Neutrophil (primary cell): ENCODE results near the gene PLXND1.

Experiments
- H3K27ac ChIP-seq: fragments of 200-600 bp; sonication (generic); 2 replicates; pipeline ENCODE4 v1.5.1; 2016; ENCODE audit warnings: mild to moderate bottlenecking, moderate library complexity
- H3K27me3 ChIP-seq: fragments of 200-600 bp; sonication (generic); 2 replicates; pipeline ENCODE4 v1.6.0; 2016; ENCODE audit warnings: mild to moderate bottlenecking
- H3K36me3 ChIP-seq: fragments of 200-600 bp; sonication (generic); 2 replicates; pipeline ENCODE4 v1.5.1; 2017
- H3K4me1 ChIP-seq, 2 experiments: fragments of 200-600 bp in 1 of 2; sonication (generic) in 1 of 2; 1 replicate in 1 of 2; 2 replicates in 1 of 2; pipeline versions ENCODE4 v1.5.1 to v1.6.1; 2013 to 2016; ENCODE audit warnings: low read depth in 1 of 2, low read length in 1 of 2, mild to moderate bottlenecking in 1 of 2, moderate library complexity in 1 of 2; ENCODE audit not compliant: control insufficient read depth in 1 of 2, insufficient read depth in 1 of 2
- H3K4me3 ChIP-seq, 2 experiments: fragments of 200-600 bp in 1 of 2; sonication (generic) in 1 of 2; 1 replicate in 1 of 2; 2 replicates in 1 of 2; pipeline ENCODE4 v1.5.1; 2013 to 2016; ENCODE audit warnings: low read depth in 1 of 2, low read length in 1 of 2, mild to moderate bottlenecking in 1 of 2, moderate library complexity in 1 of 2
- H3K9me3 ChIP-seq: fragments of 200-600 bp; sonication (generic); 2 replicates; pipeline ENCODE4 v1.5.1; 2016
- TF ChIP-seq, protein P1 (sequence below): fragments of 200-600 bp; sonication (generic); IDR thresholded peaks from 2 replicates; pipeline ENCODE4 v1.5.1; 2016; ENCODE audit warnings: antibody characterized with exemption

Gene PLXND1

DNA sequence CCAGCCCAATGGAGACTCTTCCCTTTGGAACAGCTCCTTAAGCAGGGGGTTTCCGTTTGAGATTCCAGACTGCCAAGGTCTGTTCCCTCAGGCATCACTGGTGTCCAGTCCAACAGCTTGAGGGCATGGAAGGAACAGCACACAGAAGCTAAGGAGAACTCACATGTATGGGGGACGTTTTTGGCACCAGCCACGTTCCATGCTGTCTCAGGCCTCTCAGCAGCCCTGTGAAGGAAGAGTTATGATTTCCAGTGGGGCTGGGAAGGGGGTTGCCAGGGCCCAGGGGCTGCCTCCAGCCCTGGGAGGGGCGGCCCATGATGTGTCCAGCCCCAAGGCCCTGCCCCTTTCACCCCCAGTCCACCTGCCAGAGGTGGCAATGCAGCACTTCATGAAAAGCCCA lies 85.5 kb downstream of the PLXND1 start:
- Histone ChIP-seq H3K4me1 (peaks cover 10 to 12% of the 10 kb centered on the region in 2 experiments), H3K36me3 (peaks cover 32% of the 10 kb centered on the region), H3K9me3 (no peaks in the 10 kb centered on the region), H3K27ac (no peak overlapping the region), H3K27me3 (no peaks in the 10 kb centered on the region), H3K4me3 (no peak overlapping the region)
- TF ChIP-seq, protein P1, sequence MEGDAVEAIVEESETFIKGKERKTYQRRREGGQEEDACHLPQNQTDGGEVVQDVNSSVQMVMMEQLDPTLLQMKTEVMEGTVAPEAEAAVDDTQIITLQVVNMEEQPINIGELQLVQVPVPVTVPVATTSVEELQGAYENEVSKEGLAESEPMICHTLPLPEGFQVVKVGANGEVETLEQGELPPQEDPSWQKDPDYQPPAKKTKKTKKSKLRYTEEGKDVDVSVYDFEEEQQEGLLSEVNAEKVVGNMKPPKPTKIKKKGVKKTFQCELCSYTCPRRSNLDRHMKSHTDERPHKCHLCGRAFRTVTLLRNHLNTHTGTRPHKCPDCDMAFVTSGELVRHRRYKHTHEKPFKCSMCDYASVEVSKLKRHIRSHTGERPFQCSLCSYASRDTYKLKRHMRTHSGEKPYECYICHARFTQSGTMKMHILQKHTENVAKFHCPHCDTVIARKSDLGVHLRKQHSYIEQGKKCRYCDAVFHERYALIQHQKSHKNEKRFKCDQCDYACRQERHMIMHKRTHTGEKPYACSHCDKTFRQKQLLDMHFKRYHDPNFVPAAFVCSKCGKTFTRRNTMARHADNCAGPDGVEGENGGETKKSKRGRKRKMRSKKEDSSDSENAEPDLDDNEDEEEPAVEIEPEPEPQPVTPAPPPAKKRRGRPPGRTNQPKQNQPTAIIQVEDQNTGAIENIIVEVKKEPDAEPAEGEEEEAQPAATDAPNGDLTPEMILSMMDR = no peak

DNA sequence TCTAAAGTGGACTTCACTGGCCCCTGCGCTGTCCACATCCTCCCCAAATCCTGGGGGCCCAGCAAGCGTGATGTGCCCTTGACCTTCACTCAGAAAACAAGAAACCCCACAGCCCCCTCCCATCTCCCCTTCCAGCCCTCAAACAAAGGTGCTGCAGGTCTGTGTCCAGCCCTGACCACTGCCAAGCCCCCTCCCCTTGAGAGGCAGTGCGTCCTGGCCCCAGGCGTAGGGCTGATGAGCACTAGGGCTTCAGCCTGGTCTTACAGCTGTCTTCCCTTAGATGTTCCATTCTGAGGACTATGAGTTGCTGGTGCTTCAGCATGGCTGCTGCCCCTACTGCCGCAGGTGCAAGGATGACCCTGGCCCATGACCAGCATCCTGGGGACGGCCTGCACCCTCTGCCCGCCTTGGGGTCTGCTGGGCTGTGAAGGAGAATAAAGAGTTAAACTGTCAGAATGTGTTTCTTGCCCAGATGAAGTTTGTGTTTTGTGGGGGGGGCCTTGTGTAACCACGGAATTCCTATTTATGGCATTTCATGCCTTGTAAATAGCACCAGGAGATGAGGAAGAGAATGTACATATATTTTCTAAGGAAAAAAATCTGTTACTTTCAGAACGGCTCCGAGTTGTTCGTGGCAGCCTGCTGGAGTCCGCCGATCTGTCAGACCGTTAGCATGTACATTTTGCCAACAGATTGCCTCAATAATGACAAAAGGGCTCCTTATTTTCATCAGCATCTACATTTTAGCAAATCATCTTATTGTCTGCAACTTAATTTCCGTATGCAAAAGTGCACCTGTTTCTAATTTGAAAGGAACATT lies 86.4 kb downstream of the PLXND1 start:
- TF ChIP-seq, protein P1 = no peak
- H3K4me3 ChIP-seq = no peak overlapping the region
- H3K36me3 ChIP-seq = peaks cover 33% of the 10 kb centered on the region
- no peaks in the 10 kb centered on the region for H3K9me3 ChIP-seq
- no peaks in the 10 kb centered on the region for H3K27me3 ChIP-seq
- no peak overlapping the region for H3K27ac ChIP-seq
- H3K4me1 ChIP-seq = peaks cover 1 to 3% of the 10 kb centered on the region in 2 experiments

DNA sequence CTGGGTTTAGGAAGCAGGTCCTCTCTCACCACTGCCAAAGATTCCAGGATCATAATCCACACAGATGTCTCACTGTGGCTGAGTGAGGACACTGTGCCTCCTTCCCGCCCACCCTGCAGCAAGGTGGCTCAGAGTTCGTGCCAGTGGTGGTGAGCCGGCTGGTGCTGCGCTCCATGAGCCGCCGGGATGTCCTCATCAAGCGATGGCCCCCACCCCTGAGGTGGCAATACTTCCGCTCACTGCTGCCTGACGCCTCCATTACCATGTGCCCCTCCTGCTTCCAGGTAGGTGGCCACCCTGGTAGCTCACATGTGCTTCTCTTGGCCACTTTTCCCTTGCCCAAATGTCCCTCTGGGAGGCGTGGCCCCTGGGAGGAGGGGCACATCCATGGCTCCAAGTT lies 87.0 kb downstream of the PLXND1 start:
- H3K4me3 ChIP-seq = no peak overlapping the region
- no peaks in the 10 kb centered on the region for H3K9me3 ChIP-seq
- TF ChIP-seq, protein P1 = no peak
- no peak overlapping the region for H3K27ac ChIP-seq
- H3K4me1 ChIP-seq = no peaks in the 10 kb centered on the region
- H3K36me3 ChIP-seq = peaks cover 39% of the 10 kb centered on the region
- H3K27me3 ChIP-seq = no peaks in the 10 kb centered on the region

DNA sequence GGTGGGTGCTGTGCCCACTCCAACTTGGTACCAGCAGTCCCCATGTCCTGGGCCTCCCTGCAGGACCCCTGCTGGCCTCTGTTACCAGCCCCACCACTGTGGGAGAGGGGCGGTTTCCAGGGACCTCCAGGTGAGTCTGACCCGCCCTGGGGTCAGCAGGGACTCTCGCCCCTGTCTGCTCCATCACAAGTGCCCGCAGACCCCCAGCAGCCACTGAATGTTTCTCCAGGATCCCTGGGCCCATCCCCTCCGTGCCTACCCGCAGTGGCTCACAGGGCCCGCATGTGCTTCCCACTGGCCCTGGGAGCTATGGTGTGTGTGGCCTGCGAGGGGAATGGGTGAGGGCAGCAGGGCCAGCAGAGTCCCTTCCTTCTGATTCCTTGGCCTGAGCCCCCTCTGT lies 87.9 kb downstream of the PLXND1 start:
- Histone ChIP-seq H3K36me3 (peaks cover 48% of the 10 kb centered on the region), H3K4me3 (no peak overlapping the region), H3K4me1 (no peaks in the 10 kb centered on the region), H3K27ac (no peak overlapping the region), H3K9me3 (no peaks in the 10 kb centered on the region), H3K27me3 (no peaks in the 10 kb centered on the region)
- TF ChIP-seq, protein P1 = no peak

DNA sequence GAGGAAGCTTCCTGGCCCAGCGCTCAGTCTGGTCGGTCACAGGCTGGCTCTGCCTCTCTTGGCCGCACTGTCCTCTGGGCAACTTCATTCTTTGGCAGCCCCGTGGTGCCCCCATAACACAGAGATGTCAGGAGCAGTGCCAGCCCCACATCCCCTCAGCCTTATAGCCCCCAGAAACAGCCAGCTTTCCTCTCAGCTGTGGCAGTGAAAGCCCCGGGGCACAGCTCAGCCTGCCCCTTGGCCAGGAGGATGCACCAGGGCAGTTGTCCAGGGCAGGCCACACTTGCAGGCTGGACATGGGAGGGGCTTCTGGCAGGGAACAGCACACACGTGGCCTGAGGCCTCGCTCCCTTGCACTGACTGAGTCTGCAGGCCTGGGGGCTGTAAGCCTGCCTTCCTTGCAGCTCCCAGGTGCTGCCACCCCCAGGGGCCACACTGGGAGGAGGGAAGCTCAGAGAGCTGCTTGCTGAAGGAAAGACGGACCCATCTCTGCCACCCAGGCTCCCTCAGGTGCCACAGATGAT lies 88.4 kb downstream of the PLXND1 start:
- Histone ChIP-seq H3K36me3 (peaks cover 51% of the 10 kb centered on the region), H3K4me1 (no peaks in the 10 kb centered on the region), H3K27ac (no peak overlapping the region), H3K27me3 (no peaks in the 10 kb centered on the region), H3K4me3 (no peak overlapping the region), H3K9me3 (no peaks in the 10 kb centered on the region)
- TF ChIP-seq, protein P1 = no peak
